Left cardiac atrium (tissue), 4 donors: ENCODE results near the gene CELSR2. TPM values are rescaled to one million over a fixed set of nuclear protein-coding genes. Genes with fewer than 3 reads are reported as not detected.
A peak's percentile ranks its signal among the peaks of the same experiment; 100 is the strongest.

Experiments
- ATAC-seq, 2 donors: fragments of 200-7000 bp; cut with Tn5 transposase; one replicate each; pipeline ENCODE4 v1.9.1; 2020; ENCODE audit warnings: mild to moderate bottlenecking in 2 of 2, moderate library complexity in 2 of 2
- DNase-seq: peaks from one replicate; pipeline ENCODE4 v3.0.0-alpha.2; 2020
- intact Hi-C, 2 donors: fragments of 100-400 bp; cut with DNase I; formaldehyde crosslinking; loops; one replicate each; pipeline versions ENCODE4 v1.14.1 to v1.15.1; 2022 to 2023
- total RNA-seq, 2 donors: library from RNA; stranded (reverse); fragmentation: NEBNext Ultra II Directional; extraction: Animal tissue kit (Norgen Biotek cat#: 25700); gene quantifications; one replicate each; pipeline ENCODE4 v1.2.1, GENCODE V29; 2021
- donor health status: DM: no; HTN: yes; CAD: no.
- donor health status: DM: no; HTN: yes; CAD: no; lungs with severe emphysema.
- donor health status: DM: yes; HTN: yes; CAD: no.
- donor health status: Dilated cardiomyopathy.

Gene CELSR2
- total RNA-seq, 2 donors from 2014 or later = 15.6 to 21.1 TPM

GRCh38 chr1:109247401-109248365 lies 1.7 kb upstream of the CELSR2 start:
- intact Hi-C loops = no loop called here
- ATAC-seq = no peak

DNA sequence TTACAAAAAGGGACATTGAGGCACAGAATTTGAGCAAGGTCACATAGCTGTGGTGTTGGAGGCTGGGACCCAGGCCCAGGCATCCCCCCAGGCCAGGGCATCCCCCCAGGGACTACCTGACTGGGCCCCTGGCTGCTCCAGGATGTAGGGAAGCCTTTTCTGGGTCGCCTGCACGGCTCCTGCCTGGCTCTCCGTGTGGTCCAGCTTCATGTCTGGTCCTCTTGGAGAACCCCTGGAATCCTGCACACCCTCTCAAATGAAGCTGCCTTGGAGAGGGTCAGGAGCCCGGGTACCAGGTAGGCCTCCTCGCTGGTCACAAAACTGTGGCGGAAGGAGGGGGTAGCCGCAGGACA lies 919 bp upstream of the CELSR2 start:
- DNase-seq (no peak), ATAC-seq (no peak)
- intact Hi-C loops = no loop called here

More at GRCh38 chr1:109247401-109248365, 1.7 kb upstream of the CELSR2 start:
- no peak for DNase-seq

DNA sequence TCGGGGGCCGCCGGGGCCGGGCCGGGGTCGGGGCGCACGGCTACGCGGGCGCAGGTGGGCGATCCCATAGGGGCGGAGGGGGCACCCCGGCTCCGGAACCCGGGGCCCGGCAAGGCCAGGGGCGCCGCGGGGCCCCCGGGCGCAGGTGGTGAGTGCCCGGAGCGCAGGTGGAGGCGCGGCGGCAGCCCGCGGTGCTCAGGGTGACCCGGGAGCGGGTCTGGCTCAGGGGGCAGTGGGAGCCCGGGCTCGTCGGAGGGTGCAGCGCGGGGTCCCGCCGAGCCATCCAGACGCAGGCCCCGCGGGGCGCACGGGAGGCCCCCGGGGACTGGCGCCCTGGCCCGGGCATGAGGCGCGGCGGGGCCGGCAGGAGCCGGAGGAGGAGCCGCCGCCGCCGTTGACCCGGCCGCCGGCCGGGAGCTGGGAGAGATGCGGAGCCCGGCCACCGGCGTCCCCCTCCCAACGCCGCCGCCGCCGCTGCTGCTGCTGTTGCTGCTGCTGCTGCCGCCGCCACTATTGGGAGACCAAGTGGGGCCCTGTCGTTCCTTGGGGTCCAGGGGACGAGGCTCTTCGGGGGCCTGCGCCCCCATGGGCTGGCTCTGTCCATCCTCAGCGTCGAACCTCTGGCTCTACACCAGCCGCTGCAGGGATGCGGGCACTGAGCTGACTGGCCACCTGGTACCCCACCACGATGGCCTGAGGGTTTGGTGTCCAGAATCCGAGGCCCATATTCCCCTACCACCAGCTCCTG lies 489 bp downstream of the CELSR2 start:
- intact Hi-C loops = loop anchor here in 1 of 2 donors (5.0 kb wide), 1 partner anchor 43 kb away; no protein-coding TSS in a partner anchor
- ATAC-seq (no peak), DNase-seq (peak; percentile 22)

- intact Hi-C loops = loop anchor here in 1 of 2 donors (5.0 kb wide), 1 partner anchor 43 kb away; no protein-coding TSS in a partner anchor
- DNase-seq (no peak), ATAC-seq (no peak)
These were observed 1.3 kb downstream of the CELSR2 start for GRCh38 chr1:109250454-109251276.

- intact Hi-C loops = loop anchor here in 1 of 2 donors (5.0 kb wide), 1 partner anchor 44 kb away; no protein-coding TSS in a partner anchor
- DNase-seq (no peak), ATAC-seq (no peak)
These were observed 2.2 kb downstream of the CELSR2 start for GRCh38 chr1:109251277-109252166.

DNA sequence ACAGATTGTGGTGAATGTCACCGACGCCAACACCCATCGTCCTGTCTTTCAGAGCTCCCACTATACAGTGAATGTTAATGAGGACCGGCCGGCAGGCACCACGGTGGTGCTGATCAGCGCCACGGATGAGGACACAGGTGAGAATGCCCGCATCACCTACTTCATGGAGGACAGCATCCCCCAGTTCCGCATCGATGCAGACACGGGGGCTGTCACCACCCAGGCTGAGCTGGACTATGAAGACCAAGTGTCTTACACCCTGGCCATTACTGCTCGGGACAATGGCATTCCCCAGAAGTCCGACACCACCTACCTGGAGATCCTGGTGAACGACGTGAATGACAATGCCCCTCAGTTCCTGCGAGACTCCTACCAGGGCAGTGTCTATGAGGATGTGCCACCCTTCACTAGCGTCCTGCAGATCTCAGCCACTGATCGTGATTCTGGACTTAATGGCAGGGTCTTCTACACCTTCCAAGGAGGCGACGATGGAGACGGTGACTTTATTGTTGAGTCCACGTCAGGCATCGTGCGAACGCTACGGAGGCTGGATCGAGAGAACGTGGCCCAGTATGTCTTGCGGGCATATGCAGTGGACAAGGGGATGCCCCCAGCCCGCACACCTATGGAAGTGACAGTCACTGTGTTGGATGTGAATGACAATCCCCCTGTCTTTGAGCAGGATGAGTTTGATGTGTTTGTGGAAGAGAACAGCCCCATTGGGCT lies 3.0 kb downstream of the CELSR2 start:
- intact Hi-C loops = loop anchor here in 1 of 2 donors (5.0 kb wide), 1 partner anchor 45 kb away; no protein-coding TSS in a partner anchor
- no peak for ATAC-seq

DNA sequence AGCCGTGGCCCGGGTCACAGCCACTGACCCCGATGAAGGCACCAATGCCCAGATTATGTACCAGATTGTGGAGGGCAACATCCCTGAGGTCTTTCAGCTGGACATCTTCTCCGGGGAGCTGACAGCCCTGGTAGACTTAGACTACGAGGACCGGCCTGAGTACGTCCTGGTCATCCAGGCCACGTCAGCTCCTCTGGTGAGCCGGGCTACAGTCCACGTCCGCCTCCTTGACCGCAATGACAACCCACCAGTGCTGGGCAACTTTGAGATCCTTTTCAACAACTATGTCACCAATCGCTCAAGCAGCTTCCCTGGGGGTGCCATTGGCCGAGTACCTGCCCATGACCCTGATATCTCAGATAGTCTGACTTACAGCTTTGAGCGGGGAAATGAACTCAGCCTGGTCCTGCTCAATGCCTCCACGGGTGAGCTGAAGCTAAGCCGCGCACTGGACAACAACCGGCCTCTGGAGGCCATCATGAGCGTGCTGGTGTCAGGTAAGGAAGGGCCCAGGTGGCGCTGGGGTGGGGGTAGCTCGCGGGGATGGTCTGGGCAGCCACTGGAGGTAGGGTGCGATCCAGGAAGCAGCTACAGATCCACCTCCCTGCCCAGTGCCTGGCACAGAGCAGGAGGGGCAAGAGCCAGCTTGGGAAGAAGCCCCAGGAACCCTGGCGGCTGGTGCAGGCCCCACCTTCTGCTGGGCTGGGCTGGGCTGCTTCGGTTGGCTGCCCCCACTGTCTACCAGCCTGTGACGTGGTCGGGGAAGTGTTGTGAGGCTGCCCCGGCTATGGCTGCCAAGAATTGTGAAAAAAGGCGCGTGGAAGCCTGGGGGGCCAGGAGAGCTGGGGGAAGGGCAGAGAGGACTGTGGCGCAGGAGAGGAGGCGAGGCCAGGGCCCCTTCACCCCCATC lies 3.8 kb downstream of the CELSR2 start:
- peak; percentile 74 for DNase-seq
- ATAC-seq = peak; percentile 78 to 83
- intact Hi-C loops = loop anchor here in 1 of 2 donors (5.0 kb wide), 1 partner anchor 46 kb away; no protein-coding TSS in a partner anchor

More for the DNA sequence above, 3.0 kb downstream of the CELSR2 start:
- DNase-seq = no peak

GRCh38 chr1:109253803-109254620 lies 4.7 kb downstream of the CELSR2 start:
- no peak for DNase-seq
- peak; percentile 53 to 62 for ATAC-seq
- intact Hi-C loops = loop anchor here in 1 of 2 donors (5.0 kb wide), 1 partner anchor 47 kb away; no protein-coding TSS in a partner anchor

DNA sequence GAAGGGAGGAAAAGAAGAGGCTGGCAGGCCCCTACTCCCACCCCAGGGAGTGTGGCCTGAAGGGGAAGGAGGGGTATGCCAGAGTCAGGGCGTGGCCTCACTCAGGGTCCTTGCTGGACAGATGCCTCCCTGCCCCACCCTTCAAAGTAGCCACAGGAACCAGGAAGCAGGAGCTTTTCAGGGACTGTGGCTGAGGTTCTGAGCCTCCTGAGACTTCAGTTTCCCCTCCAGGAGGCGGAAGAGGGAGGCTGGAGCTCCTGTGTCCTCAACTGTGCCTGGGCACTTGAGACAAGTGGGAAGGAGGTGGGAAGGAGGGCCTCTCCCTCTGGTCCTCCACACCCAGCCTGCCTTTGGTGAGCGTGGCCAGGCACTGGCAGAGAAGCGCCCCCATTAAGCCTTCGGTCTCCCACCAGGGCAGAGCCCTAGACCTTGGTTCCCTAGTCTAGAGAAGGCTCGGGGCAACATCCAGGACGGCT lies 5.3 kb downstream of the CELSR2 start:
- DNase-seq (no peak), ATAC-seq (peak in 1 of 2 donors; percentile 1)
- intact Hi-C loops = loop anchor here in 1 of 2 donors (5.0 kb wide), 1 partner anchor 47 kb away; no protein-coding TSS in a partner anchor

GRCh38 chr1:109255097-109255651 lies 5.8 kb downstream of the CELSR2 start:
- no peak for ATAC-seq
- no peak for DNase-seq
- intact Hi-C loops = no loop called here

- DNase-seq = no peak
- no peak for ATAC-seq
These were observed 6.3 kb downstream of the CELSR2 start for GRCh38 chr1:109255678-109256077.

GRCh38 chr1:109256085-109256484 lies 6.7 kb downstream of the CELSR2 start:
- ATAC-seq (no peak), DNase-seq (no peak)
- intact Hi-C loops = no loop called here

More at GRCh38 chr1:109255678-109256077, 6.3 kb downstream of the CELSR2 start:
- intact Hi-C loops = no loop called here

- intact Hi-C loops = no loop called here
- no peak for DNase-seq
- no peak for ATAC-seq
These were observed 7.8 kb downstream of the CELSR2 start for GRCh38 chr1:109256971-109257681.
